ENCODE data around the gene TMEM247. TPM values are rescaled to one million over a fixed set of nuclear protein-coding genes. Genes with fewer than 3 reads are reported as not detected.

The TMEM247 gene
- polyA plus RNA-seq, 1 of the 3 experiments (the other 2 are of a cell fraction) = not detected

GRCh38 chr2:46430413-46430812, 49.0 kb upstream of the TMEM247 start (continued):
- no peak for TF ChIP-seq RCOR1 (IDR thresholded peaks at IDR 0.05; ENCODE audit: low read length)

GRCh38 chr2:46430992-46431391, 48.4 kb upstream of the TMEM247 start:
- H3K9me3 ChIP-seq = peaks cover 5% of the 10 kb centered on the region; the same call in 1 of the 2 replicates
- H3K4me3 ChIP-seq (ENCODE audit: low read depth in 2 of 2, low read length in 1 of 2) = no peak overlapping the region
- H3K36me3 ChIP-seq (replicated peaks in 1 of 2; ENCODE audit: control insufficient read depth in 1 of 2, insufficient read depth in 2 of 2, low read length in 1 of 2) = no peaks in the 10 kb centered on the region
- H3K79me2 ChIP-seq (ENCODE audit: insufficient read depth) = no peaks in the 10 kb centered on the region
- H3K27me3 ChIP-seq (ENCODE audit: insufficient read depth) = no peaks in the 10 kb centered on the region
- ChIA-PET POLR2A (no interaction called here), CTCF (interaction anchor here (0.6 to 1.3 kb wide), 6 partner anchors 9 to 393 kb away, joined by 3 read pairs; no protein-coding TSS in a partner anchor)
- H3F3A ChIP-seq (replicated peaks; ENCODE audit: insufficient read depth) = no peaks in the 10 kb centered on the region
- H3K9me2 ChIP-seq = no peaks in the 10 kb centered on the region
- DNase-seq = no peak
- TF ChIP-seq NFIC (IDR thresholded peaks at IDR 0.05; ENCODE audit: borderline replicate concordance) (no peak), PBX3 (IDR thresholded peaks at IDR 0.05) (no peak), TCF12 (IDR thresholded peaks at IDR 0.05) (no peak), RAD21 (IDR thresholded peaks at IDR 0.05; ENCODE audit: low read length) (no peak), RCOR1 (IDR thresholded peaks at IDR 0.05; ENCODE audit: low read length) (no peak), CHD2 (IDR thresholded peaks at IDR 0.05; ENCODE audit: low read length, partially characterized antibody) (no peak), SIN3A (IDR thresholded peaks at IDR 0.05; ENCODE audit: borderline replicate concordance, low read depth, low read length) (no peak), USF2 (IDR thresholded peaks at IDR 0.05; ENCODE audit: borderline replicate concordance, low read depth, low read length) (no peak), ELF1 (IDR thresholded peaks at IDR 0.05) (no peak), POLR2AphosphoS5 (IDR thresholded peaks at IDR 0.05; ENCODE audit: low read depth, low read length) (no peak), RFX5 (IDR thresholded peaks at IDR 0.05; ENCODE audit: low read length) (no peak), FOXM1 (IDR thresholded peaks at IDR 0.05; ENCODE audit: low read depth) (no peak)
- no peak overlapping the region; a peak in 1 of 4 replicates for H3K27ac ChIP-seq (ENCODE audit: low read depth in 2 of 2, low read length in 1 of 2)
- no peaks in the 10 kb centered on the region for H4K20me1 ChIP-seq (ENCODE audit: insufficient read depth)
- H3K4me2 ChIP-seq = no peak overlapping the region
- no peak overlapping the region for H2AFZ ChIP-seq (ENCODE audit: low read depth)
- no peak overlapping the region for H3K9ac ChIP-seq
- WGBS (ENCODE audit: low lambda C conversion rate) = 87% methylated on average over 1 of the region's 1 CpG
- H3K4me1 ChIP-seq (ENCODE audit: control insufficient read depth in 1 of 2, insufficient read depth in 2 of 2, low read depth in 1 of 2, low read length in 1 of 2) = peaks cover 0 to 6% of the 10 kb centered on the region in 2 experiments; a peak in 1 of 4 replicates

GRCh38 chr2:46431481-46432235, 47.7 kb upstream of the TMEM247 start:
- Histone ChIP-seq H3K9me3 (peaks cover 5% of the 10 kb centered on the region; the same call in 1 of the 2 replicates), H4K20me1 (ENCODE audit: insufficient read depth) (no peaks in the 10 kb centered on the region), H3K27me3 (ENCODE audit: insufficient read depth) (no peaks in the 10 kb centered on the region), H3K4me1 (ENCODE audit: control insufficient read depth in 1 of 2, insufficient read depth in 2 of 2, low read depth in 1 of 2, low read length in 1 of 2) (peaks cover 0 to 6% of the 10 kb centered on the region in 2 experiments; a peak in 1 of 4 replicates), H3K36me3 (replicated peaks in 1 of 2; ENCODE audit: control insufficient read depth in 1 of 2, insufficient read depth in 2 of 2, low read length in 1 of 2) (no peaks in the 10 kb centered on the region), H3K9ac (no peak overlapping the region), H3K4me2 (no peak overlapping the region), H3K79me2 (ENCODE audit: insufficient read depth) (no peaks in the 10 kb centered on the region), H3K9me2 (no peaks in the 10 kb centered on the region), H2AFZ (ENCODE audit: low read depth) (no peak overlapping the region), H3F3A (replicated peaks; ENCODE audit: insufficient read depth) (no peaks in the 10 kb centered on the region), H3K4me3 (ENCODE audit: low read depth in 2 of 2, low read length in 1 of 2) (no peak overlapping the region), H3K27ac (ENCODE audit: low read depth in 2 of 2, low read length in 1 of 2) (peak overlapping the region in 1 of 2 experiments; percentile 39; a peak in 1 of 4 replicates)
- WGBS (ENCODE audit: low lambda C conversion rate) = 61% methylated on average over 5 of the region's 5 CpGs
- CTCF ChIA-PET = interaction anchor here (0.6 to 1.3 kb wide), 8 partner anchors 8 to 423 kb away, joined by 3 read pairs; no protein-coding TSS in a partner anchor
- no peak for TF ChIP-seq NFIC (IDR thresholded peaks at IDR 0.05; ENCODE audit: borderline replicate concordance)
- TF ChIP-seq CHD2 (IDR thresholded peaks at IDR 0.05; ENCODE audit: low read length, partially characterized antibody) = no peak
- no peak for TF ChIP-seq TCF12 (IDR thresholded peaks at IDR 0.05)
- DNase-seq = peak; percentile 45
- POLR2A ChIA-PET = no interaction called here

Measured in SK-N-SH (cell line).